IMR-90 (cell line): Measurements from ENCODE around the gene NEGR1. TPM values are rescaled to one million over a fixed set of nuclear protein-coding genes. Genes with fewer than 3 reads are reported as not detected.

Experiments used
- ATAC-seq: fragments of 200-7000 bp; cut with Tn5 transposase; 2 replicates; pipeline ENCODE4 v1.9.1; 2020; ENCODE audit warnings: low read depth, mild to moderate bottlenecking, moderate library complexity
- BruUV-seq: library from RNA; stranded (reverse); fragments of 400-500 nt; replicated peaks from 2 replicates; lab custom pipeline; 2021; lab: Mats Ljungman, UMichigan
- CTCF ChIA-PET: fragments of 300-600 bp; formaldehyde crosslinking; extraction: SDS; loops from one replicate; lab custom pipeline; 2021; ENCODE audit warnings: antibody characterized with exemption; lab: Yijun Ruan, JAX
- POLR2A ChIA-PET: fragments of 300-600 bp; sonication (Branson Sonifier 250); formaldehyde crosslinking; loops from one replicate; lab custom pipeline; 2022; ENCODE audit warnings: antibody characterized with exemption; ENCODE audit not compliant: unreplicated experiment; lab: Charles Lee
- DNase-seq: peaks from one replicate; pipeline ENCODE4 v3.0.0; 2013
- H2AFZ ChIP-seq: replicated peaks from 2 replicates; pipeline ENCODE3; 2013; ENCODE audit warnings: low read length, mild to moderate bottlenecking; ENCODE audit not compliant: poor library complexity
- H2AK5ac ChIP-seq: 2 replicates; pipeline ENCODE4 v1.6.1; 2013; ENCODE audit warnings: low read depth, low read length, inconsistent platforms
- H2AK9ac ChIP-seq: replicated peaks from 2 replicates; pipeline ENCODE3; 2013; ENCODE audit warnings: mild to moderate bottlenecking, low read depth, low read length, moderate library complexity; ENCODE audit not compliant: poor library complexity
- H2BK120ac ChIP-seq: 2 replicates; pipeline ENCODE4 v1.6.1; 2013; ENCODE audit warnings: low read depth, low read length, inconsistent platforms
- H2BK15ac ChIP-seq: 3 replicates; pipeline ENCODE4 v1.6.1; 2013; ENCODE audit warnings: low read depth, low read length, inconsistent platforms
- H2BK20ac ChIP-seq: 2 replicates; pipeline ENCODE4 v1.6.1; 2013; ENCODE audit warnings: low read depth, mild to moderate bottlenecking, inconsistent platforms, low read length, moderate library complexity
- H2BK5ac ChIP-seq: 2 replicates; pipeline ENCODE4 v1.6.1; 2013; ENCODE audit warnings: mild to moderate bottlenecking, low read depth, low read length, inconsistent platforms; ENCODE audit not compliant: poor library complexity, severe bottlenecking
- H3K14ac ChIP-seq: replicated peaks from 2 replicates; pipeline ENCODE4 v1.6.1; 2013; ENCODE audit warnings: low read depth, low read length, inconsistent platforms
- H3K18ac ChIP-seq: 2 replicates; pipeline ENCODE4 v1.6.1; 2013; ENCODE audit warnings: low read depth, low read length, control low read depth
- H3K23ac ChIP-seq: 2 replicates; pipeline ENCODE4 v1.6.1; 2013; ENCODE audit warnings: low read depth, low read length, inconsistent platforms
- H3K27ac ChIP-seq: 2 replicates; pipeline ENCODE4 v1.5.1; 2013; ENCODE audit warnings: mild to moderate bottlenecking, control low read depth, low read length; ENCODE audit not compliant: insufficient read depth
- H3K27me3 ChIP-seq: 2 replicates; pipeline ENCODE4 v1.6.1; 2013; ENCODE audit warnings: low read length; ENCODE audit not compliant: control insufficient read depth, insufficient read depth
- H3K36me3 ChIP-seq: 2 replicates; pipeline ENCODE4 v1.6.1; 2013; ENCODE audit warnings: low read length, mixed read lengths; ENCODE audit not compliant: control insufficient read depth, insufficient read depth
- H3K4ac ChIP-seq: 2 replicates; pipeline ENCODE4 v1.6.1; 2013; ENCODE audit warnings: low read depth, low read length, inconsistent platforms
- H3K4me1 ChIP-seq: 2 replicates; pipeline ENCODE4 v1.6.1; 2013; ENCODE audit warnings: low read length, mixed read lengths; ENCODE audit not compliant: control insufficient read depth, insufficient read depth
- H3K4me2 ChIP-seq: 2 replicates; pipeline ENCODE4 v1.6.1; 2013; ENCODE audit warnings: low read depth, mild to moderate bottlenecking, control low read depth, low read length, moderate library complexity
- H3K4me3 ChIP-seq: 2 replicates; pipeline ENCODE4 v1.5.1; 2013; ENCODE audit warnings: low read depth, mild to moderate bottlenecking, control low read depth, low read length, moderate library complexity; ENCODE audit not compliant: insufficient read depth
- H3K56ac ChIP-seq: 2 replicates; pipeline ENCODE4 v1.6.1; 2013; ENCODE audit warnings: low read length, inconsistent platforms; ENCODE audit not compliant: insufficient read depth; ENCODE audit errors: extremely low read depth
- H3K79me1 ChIP-seq, 2 experiments: 2 replicates each; pipeline ENCODE4 v1.6.1; 2013; ENCODE audit warnings: low read length in 2 of 2, inconsistent platforms in 1 of 2, low read depth in 1 of 2
- H3K9ac ChIP-seq: 2 replicates; pipeline ENCODE4 v1.6.1; 2013; ENCODE audit warnings: low read depth, low read length, control low read depth
- H3K9me1 ChIP-seq: 2 replicates; pipeline ENCODE4 v1.6.1; 2013; ENCODE audit warnings: low read length, inconsistent platforms; ENCODE audit not compliant: insufficient read depth
- H3K9me3 ChIP-seq: 2 replicates; pipeline ENCODE4 v1.6.1; 2013; ENCODE audit warnings: low read length; ENCODE audit not compliant: control insufficient read depth, insufficient read depth
- H4K20me1 ChIP-seq: 2 replicates; pipeline ENCODE4 v1.6.1; 2013; ENCODE audit warnings: low read length, inconsistent platforms; ENCODE audit not compliant: insufficient read depth
- H4K5ac ChIP-seq: 2 replicates; pipeline ENCODE4 v1.6.1; 2013; ENCODE audit warnings: mild to moderate bottlenecking, low read depth, low read length, control low read depth
- H4K8ac ChIP-seq, 2 experiments: 2 replicates each; pipeline ENCODE4 v1.6.1; 2013; ENCODE audit warnings: low read depth in 2 of 2, low read length in 2 of 2, control low read depth in 1 of 2, inconsistent platforms in 1 of 2
- H4K91ac ChIP-seq: 2 replicates; pipeline ENCODE4 v1.6.1; 2013; ENCODE audit warnings: low read depth, low read length, inconsistent platforms; ENCODE audit not compliant: insufficient read depth
- RCOR1 ChIP-seq: IDR thresholded peaks from 2 replicates; pipeline ENCODE4 v1.6.1; 2012; ENCODE audit warnings: mild to moderate bottlenecking, low read length, improper control_type of control experiment; ENCODE audit not compliant: insufficient replicate concordance
- WGBS, 2 experiments: methylation state at CpG; one replicate each; pipeline versions ENCODE4 v1.1.5 to v1.1.7; 2013; ENCODE audit warnings: missing lambda C conversion rate in 2 of 2; ENCODE audit not compliant: insufficient read length in 1 of 2; ENCODE audit errors: extremely low coverage in 2 of 2; 5-methylcytosine and 5-hydroxymethylcytosine counted together
- dilution Hi-C: fragments of 300-500 bp; cut with HindIII; formaldehyde crosslinking; loops from one replicate; pipeline ENCODE4 v1.14.3; 2018; ENCODE audit warnings: low sequenced_read_pairs; ENCODE audit not compliant: unreplicated experiment
- in situ Hi-C: fragments of 300-500 bp; cut with MboI; formaldehyde crosslinking; loops from 3 replicates; pipeline ENCODE4 v1.14.3; 2019; ENCODE audit warnings: low sequenced_read_pairs, inconsistent platforms, mixed read lengths
- intact Hi-C: fragments of 100-400 bp; cut with micrococcal nuclease; formaldehyde crosslinking; loops from 2 replicates; pipeline ENCODE4 v1.10.0; 2022
- polyA plus RNA-seq, 3 experiments: library from polyadenylated mRNA; depleted of rRNA; stranded (reverse); fragments of >200 nt; gene quantifications; 2 replicates each; pipeline ENCODE4 v1.2.3, GENCODE V29; 2012; ENCODE audit warnings: low replicate concordance in 1 of 3
- total RNA-seq: library from RNA; depleted of rRNA; stranded (reverse); fragments of >200 nt; gene quantifications from 2 replicates; pipeline ENCODE4 v1.2.3, GENCODE V29; 2012
- TF ChIP-seq, protein P1 (sequence below): conservative IDR thresholded peaks from 2 replicates; pipeline ENCODE4 v1.5.1; 2012; ENCODE audit warnings: mild to moderate bottlenecking, low read depth, low read length, improper control_type of control experiment

NEGR1 gene
- total and polyA plus RNA-seq, 2 of the 4 experiments (the other 2 are of a cell fraction), result 5.1 to 9.1 TPM

DNA sequence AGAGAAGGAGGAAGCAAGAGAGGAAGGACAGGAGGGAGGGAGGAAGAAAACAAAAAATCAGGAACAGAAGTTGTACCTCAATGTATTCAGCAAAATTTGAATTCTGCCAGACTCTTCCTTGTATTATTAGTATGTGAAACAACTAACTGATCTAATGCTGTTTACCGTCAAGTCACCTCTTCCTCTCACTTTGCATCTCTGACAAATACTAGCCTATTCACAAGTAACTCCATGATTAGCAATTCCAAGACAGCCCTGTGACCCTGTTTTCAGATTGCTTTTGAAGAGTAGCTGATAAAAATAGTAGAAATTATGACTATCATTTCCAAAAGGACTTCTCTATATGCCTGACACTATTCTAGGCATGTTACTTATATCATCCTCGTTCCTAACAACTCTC lies 445.4 kb downstream of the NEGR1 start:
- ATAC-seq, result no peak
- dilution Hi-C loops, result no loop called here
- H3K4me2 ChIP-seq, result no peak overlapping the region

More for the DNA sequence above, 445.4 kb downstream of the NEGR1 start:
- Histone ChIP-seq H3K27ac (no peak overlapping the region), H3K4me1 (no peaks in the 10 kb centered on the region), H3K9me3 (no peaks in the 10 kb centered on the region), H3K18ac (no peak overlapping the region), H2BK120ac (no peak overlapping the region), H2BK20ac (no peak overlapping the region), H3K27me3 (no peaks in the 10 kb centered on the region), H2BK5ac (no peak overlapping the region), H3K9me1 (no peaks in the 10 kb centered on the region), H3K9ac (no peak overlapping the region), H3K56ac (no peak overlapping the region), H4K5ac (no peak overlapping the region), H2BK15ac (no peak overlapping the region), H2AK9ac (no peak overlapping the region), H3K4me3 (no peak overlapping the region), H4K91ac (no peak overlapping the region), H3K14ac (no peak overlapping the region), H3K36me3 (no peaks in the 10 kb centered on the region), H4K20me1 (no peaks in the 10 kb centered on the region), H2AK5ac (no peak overlapping the region), H4K8ac (no peak overlapping the region), H3K79me1 (no peaks in the 10 kb centered on the region), H2AFZ (no peak overlapping the region), H3K23ac (no peak overlapping the region), H3K4ac (no peak overlapping the region)
- no CpG with 5 or more reads among the region's 2 CpGs for WGBS, 2 experiments
- DNase-seq, result no peak
- intact Hi-C loops (no loop called here), in situ Hi-C loops (no loop called here)
- ChIA-PET CTCF (no interaction called here), POLR2A (no interaction called here)
- BruUV-seq, result no TSS peak
- TF ChIP-seq, protein P1, sequence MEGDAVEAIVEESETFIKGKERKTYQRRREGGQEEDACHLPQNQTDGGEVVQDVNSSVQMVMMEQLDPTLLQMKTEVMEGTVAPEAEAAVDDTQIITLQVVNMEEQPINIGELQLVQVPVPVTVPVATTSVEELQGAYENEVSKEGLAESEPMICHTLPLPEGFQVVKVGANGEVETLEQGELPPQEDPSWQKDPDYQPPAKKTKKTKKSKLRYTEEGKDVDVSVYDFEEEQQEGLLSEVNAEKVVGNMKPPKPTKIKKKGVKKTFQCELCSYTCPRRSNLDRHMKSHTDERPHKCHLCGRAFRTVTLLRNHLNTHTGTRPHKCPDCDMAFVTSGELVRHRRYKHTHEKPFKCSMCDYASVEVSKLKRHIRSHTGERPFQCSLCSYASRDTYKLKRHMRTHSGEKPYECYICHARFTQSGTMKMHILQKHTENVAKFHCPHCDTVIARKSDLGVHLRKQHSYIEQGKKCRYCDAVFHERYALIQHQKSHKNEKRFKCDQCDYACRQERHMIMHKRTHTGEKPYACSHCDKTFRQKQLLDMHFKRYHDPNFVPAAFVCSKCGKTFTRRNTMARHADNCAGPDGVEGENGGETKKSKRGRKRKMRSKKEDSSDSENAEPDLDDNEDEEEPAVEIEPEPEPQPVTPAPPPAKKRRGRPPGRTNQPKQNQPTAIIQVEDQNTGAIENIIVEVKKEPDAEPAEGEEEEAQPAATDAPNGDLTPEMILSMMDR, result no peak
- TF ChIP-seq RCOR1, result no peak
